BLaER1 treated with 17β-estradiol and CSF1 and Interleukin-3, amounts not matched to agents 10 nM and 100 nM (cell line): Measurements from ENCODE around the gene RITA1.
A peak's percentile ranks its signal among the peaks of the same experiment; 100 is the strongest.
"Not testable (repeated sequence)": the region's sequence is repeated elsewhere in the genome, so short reads cannot be mapped to it uniquely, and the experiment has no call there.

Source experiments
- H3K27ac ChIP-seq, 11 experiments: shearing (Covaris generic); formaldehyde crosslinking; 2 replicates each; pipeline ENCODE4 v1.8.1; 2022
- H3K27me3 ChIP-seq, 11 experiments: shearing (Covaris generic); formaldehyde crosslinking; 2 replicates each; pipeline ENCODE4 v1.8.1; 2022
- H3K36me3 ChIP-seq, 11 experiments: shearing (Covaris generic); formaldehyde crosslinking; 2 replicates each; pipeline ENCODE4 v1.8.1; 2022
- H3K4me1 ChIP-seq, 10 experiments: shearing (Covaris generic); formaldehyde crosslinking; 2 replicates each; pipeline ENCODE4 v1.8.1; 2022
- H3K4me2 ChIP-seq, 11 experiments: shearing (Covaris generic); formaldehyde crosslinking; 2 replicates each; pipeline ENCODE4 v1.8.1; 2022
- H3K4me3 ChIP-seq, 10 experiments: shearing (Covaris generic); formaldehyde crosslinking; 2 replicates each; pipeline ENCODE4 v1.8.1; 2022
- H3K9ac ChIP-seq, 11 experiments: shearing (Covaris generic); formaldehyde crosslinking; 2 replicates each; pipeline ENCODE4 v1.8.1; 2022
- H3K9me3 ChIP-seq, 11 experiments: shearing (Covaris generic); formaldehyde crosslinking; replicated peaks in 1 of 11; 2 replicates each; pipeline ENCODE4 v1.8.1; 2022
- H4K20me1 ChIP-seq, 11 experiments: shearing (Covaris generic); formaldehyde crosslinking; 2 replicates each; pipeline ENCODE4 v1.8.1; 2022
- Cebpa-rat ChIP-seq, 11 experiments: shearing (Covaris generic); IDR thresholded peaks; 2 replicates each; pipeline ENCODE4 v1.8.1; 2022

RITA1 gene

DNA sequence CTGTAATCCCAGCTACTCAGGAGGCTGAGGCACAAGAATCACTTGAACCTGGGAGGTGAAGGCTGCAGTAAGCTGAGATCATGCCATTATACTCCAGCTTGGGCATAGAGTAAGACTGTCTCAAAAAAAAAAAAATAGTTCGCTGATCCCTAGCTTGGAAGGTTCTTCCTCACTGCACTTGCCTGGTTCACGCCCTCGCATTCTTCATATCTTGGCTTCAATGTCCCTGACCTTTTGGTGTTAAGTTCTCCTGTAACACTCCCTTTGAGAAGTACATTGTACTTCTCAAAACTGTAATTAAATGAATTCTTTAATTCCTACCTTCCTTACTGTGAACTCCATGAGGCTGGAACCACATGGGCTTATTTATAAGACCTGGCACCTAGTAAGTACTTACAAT lies 19.3 kb downstream of the RITA1 start:
- Histone ChIP-seq H3K9me3 (no peaks in the 10 kb centered on the region), H3K9ac (peak overlapping the region in 4 of 11 experiments; percentile 22 to 57 (median 50); a peak in 4 of 22 replicates), H3K4me2 (peak overlapping the region in 9 of 11 experiments; percentile 4 to 98 (median 33); a peak in 13 of 22 replicates), H3K27ac (peak overlapping the region in 5 of 11 experiments; percentile 0 to 73 (median 60); a peak in 8 of 22 replicates), H4K20me1 (peaks cover 0 to 29% (median 16%) of the 10 kb centered on the region in 11 experiments; a peak in 11 of 22 replicates), H3K4me3 (no peak overlapping the region), H3K4me1 (peaks cover 32 to 95% (median 47%) of the 10 kb centered on the region in 10 experiments), H3K27me3 (peaks cover 0 to 82% (median 60%) of the 10 kb centered on the region in 11 experiments; a peak in 19 of 22 replicates), H3K36me3 (no peaks in the 10 kb centered on the region)
- no peak for TF ChIP-seq Cebpa-rat (IDR thresholded peaks at IDR 0.05)

DNA sequence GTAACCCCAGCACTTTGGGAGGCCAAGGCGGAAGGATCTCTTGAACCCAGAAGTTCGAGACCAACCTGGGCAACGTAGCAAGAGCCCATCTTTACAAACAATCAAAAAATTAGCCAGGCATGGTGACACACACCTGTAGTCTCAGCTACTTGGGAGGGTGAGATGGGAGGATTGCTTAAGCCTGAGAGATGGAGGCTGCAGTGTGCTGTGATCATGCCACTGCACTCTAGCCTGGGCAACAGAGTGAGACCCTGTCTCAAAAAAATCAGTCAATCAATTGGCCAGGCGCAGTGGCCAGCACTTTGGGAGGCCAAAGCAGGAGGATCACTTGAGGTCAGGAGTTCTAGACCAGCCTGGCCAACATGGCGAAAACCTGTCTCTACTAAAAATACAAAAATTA lies 21.3 kb downstream of the RITA1 start:
- Histone ChIP-seq H3K9ac (peak overlapping the region in 2 of 11 experiments; percentile 2 to 82; a peak in 1 of 22 replicates), H4K20me1 (peaks cover 0 to 25% (median 16%) of the 10 kb centered on the region in 11 experiments; a peak in 11 of 22 replicates), H3K27me3 (peaks cover 11 to 85% (median 76%) of the 10 kb centered on the region in 11 experiments), H3K27ac (peak overlapping the region in 7 of 11 experiments; percentile 79 to 94 (median 90); a peak in 13 of 22 replicates), H3K4me1 (peaks cover 38 to 95% (median 60%) of the 10 kb centered on the region in 10 experiments), H3K4me2 (peak overlapping the region; percentile 75 to 98 (median 92))
- H3K36me3 ChIP-seq, H3K4me3 ChIP-seq, H3K9me3 ChIP-seq: not testable (repeated sequence)

DNA sequence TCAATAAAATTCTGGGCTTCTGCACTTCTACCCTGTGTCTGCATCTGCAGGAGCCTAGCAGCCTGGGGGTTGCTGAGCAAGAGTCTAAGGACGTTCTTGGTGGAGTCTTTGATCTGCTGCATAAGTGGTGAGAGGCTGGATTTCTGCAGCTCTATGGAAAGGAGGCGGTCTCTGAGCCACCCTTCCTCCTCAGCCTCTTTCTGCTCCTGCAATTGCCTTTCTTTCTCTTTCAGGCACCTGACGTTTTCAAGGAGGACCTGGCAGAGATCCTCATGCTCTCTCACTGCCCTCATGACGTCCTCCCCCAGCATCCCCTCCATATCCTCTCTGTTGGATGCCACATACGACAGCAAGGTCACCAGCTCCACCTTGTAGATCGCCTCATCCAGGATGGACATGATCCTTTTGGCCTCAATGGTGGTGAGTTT lies 22.1 kb downstream of the RITA1 start:
- Histone ChIP-seq H3K4me1 (peaks cover 38 to 96% (median 60%) of the 10 kb centered on the region in 10 experiments), H3K9ac (peak overlapping the region; percentile 29 to 82 (median 73); a peak in 21 of 22 replicates), H4K20me1 (peaks cover 0 to 23% (median 16%) of the 10 kb centered on the region in 11 experiments; a peak in 10 of 22 replicates), H3K4me2 (peak overlapping the region; percentile 75 to 98 (median 92)), H3K9me3 (peaks cover 0 to 13% (median 0%) of the 10 kb centered on the region in 11 experiments; a peak in 2 of 22 replicates), H3K27ac (peak overlapping the region; percentile 64 to 94 (median 84)), H3K36me3 (peaks cover 0 to 9% (median 0%) of the 10 kb centered on the region in 11 experiments; a peak in 1 of 22 replicates), H3K4me3 (peak overlapping the region in 7 of 10 experiments; percentile 3 to 31 (median 6); a peak in 6 of 20 replicates), H3K27me3 (peaks cover 20 to 85% (median 76%) of the 10 kb centered on the region in 11 experiments)
- TF ChIP-seq Cebpa-rat (IDR thresholded peaks at IDR 0.05): no peak

DNA sequence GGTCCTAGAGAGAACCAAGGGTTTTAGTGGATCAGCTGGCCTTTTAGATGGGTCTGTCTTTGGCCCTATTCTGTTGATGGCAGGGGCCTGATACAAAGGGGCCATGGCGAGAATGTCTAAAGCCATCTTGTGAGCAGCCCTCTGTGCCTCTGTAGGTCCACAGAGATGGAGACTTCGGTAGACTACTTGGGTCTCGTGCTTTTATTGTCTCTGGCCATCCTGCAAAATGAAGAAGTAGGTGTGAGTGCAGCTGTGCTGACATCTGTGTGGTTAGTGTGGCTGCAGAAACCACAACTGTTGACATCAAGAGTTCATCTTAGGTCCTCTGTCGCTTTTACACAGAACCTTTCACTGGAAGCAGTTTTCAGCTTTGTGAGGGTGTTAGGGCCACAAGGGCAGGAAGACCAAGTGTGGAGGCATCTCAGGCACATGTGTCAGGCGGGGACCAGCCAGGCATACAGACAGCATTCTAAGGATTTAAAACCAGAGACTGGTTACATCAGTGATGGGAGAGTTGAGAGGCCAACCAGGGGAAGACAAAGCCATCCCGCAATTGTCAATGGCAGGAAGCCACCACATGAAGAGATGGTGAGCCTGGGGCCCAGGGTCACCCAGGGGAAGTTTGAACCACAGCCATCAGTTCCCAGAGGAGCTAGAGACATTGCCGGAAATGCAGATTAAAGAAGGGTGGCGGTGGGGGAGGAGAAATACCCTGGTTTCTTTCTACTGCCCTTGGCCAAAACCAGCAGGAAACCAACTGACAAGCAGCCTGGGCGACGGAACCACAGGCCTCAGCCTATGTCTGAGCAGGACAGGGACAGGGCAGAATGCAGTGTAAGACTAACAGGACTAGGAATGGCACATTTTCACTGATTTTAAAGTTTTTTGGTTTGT lies 22.8 kb downstream of the RITA1 start:
- Histone ChIP-seq H3K27ac (peak overlapping the region; percentile 64 to 94 (median 84)), H3K4me3 (peak overlapping the region in 8 of 10 experiments; percentile 6 to 48 (median 24); a peak in 11 of 20 replicates)

DNA sequence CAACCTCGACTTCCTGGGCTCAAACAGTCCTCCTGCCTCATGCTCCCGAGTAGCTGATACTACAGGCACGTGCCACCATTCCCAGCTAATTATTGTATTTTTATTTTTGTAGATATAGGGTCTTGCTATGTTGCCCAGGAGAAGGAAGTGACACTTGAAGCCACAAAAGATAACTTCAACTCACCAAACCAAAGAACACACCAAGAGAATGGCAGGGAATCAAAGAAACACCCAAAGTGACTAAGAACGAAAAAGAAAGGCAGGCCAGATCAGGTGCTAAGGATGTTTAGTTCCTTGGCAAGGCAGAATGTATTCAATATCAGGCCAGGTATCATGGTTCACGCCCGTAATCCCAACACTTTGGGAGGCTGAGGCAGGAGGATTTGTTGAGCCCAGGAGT lies 25.6 kb downstream of the RITA1 start:
- peaks cover 48 to 100% (median 77%) of the 10 kb centered on the region in 10 experiments for H3K4me1 ChIP-seq
- peak overlapping the region in 5 of 11 experiments; percentile 3 to 98 (median 75); a peak in 8 of 22 replicates for H3K4me2 ChIP-seq
- H3K4me3 ChIP-seq: no peak overlapping the region
- TF ChIP-seq Cebpa-rat (IDR thresholded peaks at IDR 0.05): no peak
- H3K36me3 ChIP-seq: peaks cover 0 to 9% (median 0%) of the 10 kb centered on the region in 11 experiments; a peak in 1 of 22 replicates
- H3K9ac ChIP-seq: no peak overlapping the region
- peaks cover 0 to 13% (median 0%) of the 10 kb centered on the region in 11 experiments; a peak in 2 of 22 replicates for H3K9me3 ChIP-seq
- H3K27me3 ChIP-seq: peaks cover 29 to 85% (median 84%) of the 10 kb centered on the region in 11 experiments
- no peak overlapping the region; a peak in 1 of 22 replicates for H3K27ac ChIP-seq
- H4K20me1 ChIP-seq: peaks cover 0 to 23% (median 16%) of the 10 kb centered on the region in 11 experiments; a peak in 10 of 22 replicates

More for the DNA sequence above, 22.8 kb downstream of the RITA1 start:
- peaks cover 0 to 13% (median 0%) of the 10 kb centered on the region in 11 experiments; a peak in 2 of 22 replicates for H3K9me3 ChIP-seq
- peak in 3 of 11 experiments; percentile 13 to 48 (median 22); a peak in 5 of 22 replicates for TF ChIP-seq Cebpa-rat (IDR thresholded peaks at IDR 0.05)
- peaks cover 38 to 97% (median 60%) of the 10 kb centered on the region in 10 experiments for H3K4me1 ChIP-seq
- H4K20me1 ChIP-seq: peaks cover 0 to 23% (median 16%) of the 10 kb centered on the region in 11 experiments; a peak in 10 of 22 replicates
- peak overlapping the region; percentile 75 to 98 (median 92) for H3K4me2 ChIP-seq
- H3K9ac ChIP-seq: peak overlapping the region; percentile 29 to 82 (median 73)
- peaks cover 26 to 86% (median 79%) of the 10 kb centered on the region in 11 experiments for H3K27me3 ChIP-seq
- H3K36me3 ChIP-seq: peaks cover 0 to 9% (median 0%) of the 10 kb centered on the region in 11 experiments; a peak in 1 of 22 replicates

DNA sequence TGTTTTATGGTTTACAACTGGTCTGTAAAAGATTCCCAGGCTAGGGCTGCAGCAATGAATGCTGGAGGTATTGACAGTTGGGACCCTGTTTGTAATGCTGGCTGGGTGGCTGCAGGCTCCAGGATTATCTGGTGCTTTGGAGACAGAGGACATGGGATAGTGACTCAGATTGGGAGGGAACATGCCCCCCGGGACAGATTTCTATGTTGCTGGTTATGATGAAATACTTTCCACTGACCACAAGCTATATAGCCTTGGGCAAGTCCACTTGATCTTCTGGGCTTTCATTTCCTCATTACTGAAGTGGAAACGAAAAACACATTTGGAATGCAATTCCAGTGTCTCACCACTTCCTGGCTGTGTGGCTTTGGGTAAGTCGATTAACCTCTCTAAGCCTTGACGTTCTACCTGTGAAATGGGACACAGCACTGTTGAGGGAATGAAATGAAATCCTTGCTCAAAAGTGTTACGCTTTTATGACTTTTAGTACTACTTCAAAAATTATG lies 29.4 kb downstream of the RITA1 start:
- peak overlapping the region in 10 of 11 experiments; percentile 16 to 98 (median 80); a peak in 19 of 22 replicates for H3K4me2 ChIP-seq
- peaks cover 0 to 13% (median 0%) of the 10 kb centered on the region in 11 experiments; a peak in 2 of 22 replicates for H3K9me3 ChIP-seq
- H4K20me1 ChIP-seq: peaks cover 0 to 5% (median 0%) of the 10 kb centered on the region in 11 experiments; a peak in 1 of 22 replicates
- H3K27me3 ChIP-seq: peaks cover 34 to 100% (median 94%) of the 10 kb centered on the region in 11 experiments
- peak; percentile 91 to 99 (median 96) for TF ChIP-seq Cebpa-rat (IDR thresholded peaks at IDR 0.05)
- H3K4me3 ChIP-seq: peak overlapping the region in 1 of 10 experiments; percentile 20; a peak in 1 of 20 replicates
- peaks cover 33 to 99% (median 63%) of the 10 kb centered on the region in 10 experiments for H3K4me1 ChIP-seq
- peak overlapping the region in 7 of 11 experiments; percentile 1 to 70 (median 63); a peak in 13 of 22 replicates for H3K9ac ChIP-seq
- peak overlapping the region; percentile 1 to 86 (median 69); a peak in 20 of 22 replicates for H3K27ac ChIP-seq
- H3K36me3 ChIP-seq: peaks cover 0 to 9% (median 0%) of the 10 kb centered on the region in 11 experiments; a peak in 1 of 22 replicates

DNA sequence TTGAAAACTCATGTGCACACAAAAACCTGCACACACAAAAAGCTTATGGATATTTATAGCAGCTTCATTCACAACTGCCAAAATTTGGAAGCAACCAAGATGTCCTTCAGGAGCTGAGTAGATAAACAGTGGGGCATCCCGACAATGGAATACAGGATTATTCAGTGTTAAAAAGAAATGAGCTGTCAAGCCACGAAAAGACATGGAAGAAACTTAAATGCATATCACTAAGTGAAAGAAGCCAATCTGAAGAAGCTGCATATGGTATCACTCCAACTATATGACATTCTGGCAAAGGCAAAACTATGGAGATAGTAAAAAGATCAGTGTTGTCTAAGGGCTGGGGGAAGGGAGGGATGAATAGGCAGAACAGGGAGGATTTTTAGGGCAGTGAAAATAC lies 30.5 kb downstream of the RITA1 start:
- H4K20me1 ChIP-seq: peaks cover 0 to 3% (median 0%) of the 10 kb centered on the region in 11 experiments; a peak in 1 of 22 replicates
- H3K4me2 ChIP-seq: peak overlapping the region in 10 of 11 experiments; percentile 71 to 98 (median 84); a peak in 19 of 22 replicates
- no peak overlapping the region for H3K4me3 ChIP-seq
- H3K9me3 ChIP-seq: peaks cover 0 to 13% (median 0%) of the 10 kb centered on the region in 11 experiments; a peak in 2 of 22 replicates
- H3K36me3 ChIP-seq: peaks cover 0 to 9% (median 0%) of the 10 kb centered on the region in 11 experiments; a peak in 1 of 22 replicates
- no peak for TF ChIP-seq Cebpa-rat (IDR thresholded peaks at IDR 0.05)
- H3K4me1 ChIP-seq: peaks cover 34 to 97% (median 63%) of the 10 kb centered on the region in 10 experiments
- no peak overlapping the region; a peak in 1 of 22 replicates for H3K9ac ChIP-seq
- peak overlapping the region; percentile 1 to 86 (median 75); a peak in 16 of 22 replicates for H3K27ac ChIP-seq
- H3K27me3 ChIP-seq: peaks cover 30 to 90% (median 83%) of the 10 kb centered on the region in 11 experiments
